Stomach (tissue), 9 donors: ENCODE measurements around the gene OTOS. TPM values are rescaled to one million over a fixed set of nuclear protein-coding genes. Genes with fewer than 3 reads are reported as not detected.

Experiments
- DNase-seq, 2 donors: peaks; one replicate each; pipeline versions ENCODE4 v3.0.0 to v3.0.0-alpha.2; 2013 to 2019
- H3K27ac ChIP-seq, 5 donors: fragments of 200-600 bp in 4 of 5; sonication (generic) in 4 of 5; one replicate each; pipeline ENCODE4 v1.5.1; 2013 to 2019; ENCODE audit warnings: mild to moderate bottlenecking in 1 of 5, moderate library complexity in 1 of 5
- H3K27me3 ChIP-seq, 3 donors: fragments of 200-600 bp; sonication (generic); one replicate each; pipeline ENCODE4 v1.5.1; 2017 to 2019; ENCODE audit warnings: mixed run types in 1 of 3
- H3K36me3 ChIP-seq, 4 donors: fragments of 200-600 bp; sonication (generic); 1 replicate in 3 of 4; 2 replicates in 1 of 4; pipeline ENCODE4 v1.5.1; 2016 to 2019
- H3K4me1 ChIP-seq, 4 donors: fragments of 200-600 bp; sonication (generic); one replicate each; pipeline ENCODE4 v1.5.1; 2016 to 2019
- H3K4me3 ChIP-seq, 4 donors: fragments of 200-600 bp; sonication (generic) in 3 of 4; one replicate each; pipeline ENCODE4 v1.5.1; 2016 to 2019; ENCODE audit warnings: mild to moderate bottlenecking in 1 of 4
- H3K9me3 ChIP-seq, 4 donors: fragments of 200-600 bp; sonication (generic); one replicate each; pipeline ENCODE4 v1.5.1; 2016 to 2019
- CTCF ChIP-seq, 7 experiments: fragments of 450-650 bp in 4 of 7; fragments of 200-600 bp in 3 of 7; sonication (generic) in 3 of 7; IDR thresholded peaks; one replicate each; pipeline ENCODE4 v1.5.1; 2016 to 2019; ENCODE audit warnings: antibody characterized with exemption in 7 of 7, control low read depth in 2 of 7, mild to moderate bottlenecking in 1 of 7
- EP300 ChIP-seq: sonication (generic); formaldehyde crosslinking; IDR thresholded peaks from one replicate; pipeline ENCODE4 v1.6.1; 2017; ENCODE audit warnings: antibody characterized with exemption
- POLR2A ChIP-seq, 4 donors: fragments of 450-650 bp; IDR thresholded peaks; one replicate each; pipeline ENCODE4 v1.6.1; 2016; ENCODE audit warnings: antibody characterized with exemption in 4 of 4, control low read depth in 2 of 4, mild to moderate bottlenecking in 1 of 4, moderate library complexity in 1 of 4
- POLR2AphosphoS5 ChIP-seq, 3 donors: sonication (generic); formaldehyde crosslinking; IDR thresholded peaks; one replicate each; pipeline ENCODE4 v1.6.1; 2016; ENCODE audit warnings: antibody characterized with exemption in 3 of 3
- WGBS, 5 donors: extraction: QIAGEN DNeasy Blood & Tissue Kit in 3 of 5; methylation state at CpG; one replicate each; pipeline versions ENCODE4 v1.1.5 to v1.1.7; 2013 to 2018; 5-methylcytosine and 5-hydroxymethylcytosine counted together
- intact Hi-C: fragments of 100-400 bp; cut with DNase I; formaldehyde crosslinking; loops from one replicate; pipeline ENCODE4 v1.15.1; 2023; ENCODE audit warnings: low total_unique reads
- polyA plus RNA-seq, 3 donors: library from polyadenylated mRNA; stranded (reverse); fragments of 200-250 nt; gene quantifications; one replicate each; pipeline ENCODE4 v1.2.3, GENCODE V29; 2013
- total RNA-seq, 5 donors: library from RNA; depleted of rRNA; stranded (reverse); fragments of >200 nt; gene quantifications; one replicate each; pipeline versions ENCODE4 v1.1.0 to v1.2.3, GENCODE V29; 2014 to 2016
- donor health status: healthy with polysubstance abuse.
- donor health status: Bipolar disorder and iron deficiency.
- donor health status: healthy.

Gene OTOS
- total and polyA plus RNA-seq, 8 donors: not detected

- Histone ChIP-seq H3K36me3 (no peaks in the 10 kb centered on the region), H3K9me3 (no peaks in the 10 kb centered on the region), H3K4me1 (no peaks in the 10 kb centered on the region), H3K27me3 (peaks cover 0 to 38% (median 7%) of the 10 kb centered on the region in 3 donors), H3K4me3 (no peak overlapping the region), H3K27ac (no peak overlapping the region)
- WGBS, 5 donors: 77 to 87% (median 85%) methylated on average over 8 to 21 of the region's 21 CpGs
- DNase-seq: no peak
- TF ChIP-seq CTCF (IDR thresholded peaks at IDR 0.05) (no peak), EP300 (no peak)
- intact Hi-C loops: no loop called here
Measured at GRCh38 chr2:240161087-240161750, 20.8 kb upstream of the OTOS start.

GRCh38 chr2:240160291-240161086 is 20.0 kb upstream of the OTOS start:
- H3K27ac ChIP-seq: no peak overlapping the region
- H3K36me3 ChIP-seq: no peaks in the 10 kb centered on the region
- no peaks in the 10 kb centered on the region for H3K4me1 ChIP-seq
- no peak overlapping the region for H3K4me3 ChIP-seq
- H3K27me3 ChIP-seq: peaks cover 0 to 35% (median under 1%) of the 10 kb centered on the region in 3 donors
- intact Hi-C loops: no loop called here
- 72 to 87% (median 81%) methylated on average over 9 to 18 of the region's 18 CpGs for WGBS, 5 donors
- H3K9me3 ChIP-seq: no peaks in the 10 kb centered on the region
- TF ChIP-seq CTCF (IDR thresholded peaks at IDR 0.05) (no peak), POLR2A (IDR thresholded peaks at IDR 0.05) (no peak), POLR2AphosphoS5 (IDR thresholded peaks at IDR 0.05) (no peak), EP300 (no peak)
- DNase-seq: no peak

- DNase-seq: no peak
- TF ChIP-seq EP300: no peak
- TF ChIP-seq POLR2AphosphoS5 (IDR thresholded peaks at IDR 0.05): no peak
- TF ChIP-seq CTCF (IDR thresholded peaks at IDR 0.05): no peak
- no peak for TF ChIP-seq POLR2A (IDR thresholded peaks at IDR 0.05)
- intact Hi-C loops: no loop called here
- H3K4me1 ChIP-seq: no peaks in the 10 kb centered on the region
- WGBS, 5 donors: 77 to 86% (median 84%) methylated on average over 21 of the region's 21 CpGs
- H3K9me3 ChIP-seq: no peaks in the 10 kb centered on the region
- no peak overlapping the region for H3K4me3 ChIP-seq
- H3K36me3 ChIP-seq: no peaks in the 10 kb centered on the region
- H3K27me3 ChIP-seq: peaks cover 0 to 38% (median 0%) of the 10 kb centered on the region in 3 donors
- no peak overlapping the region for H3K27ac ChIP-seq
Measured at GRCh38 chr2:240159251-240159839, 18.9 kb upstream of the OTOS start.

GRCh38 chr2:240157147-240157470 is 16.7 kb upstream of the OTOS start:
- Histone ChIP-seq H3K9me3 (no peaks in the 10 kb centered on the region), H3K27me3 (peaks cover 0 to 35% (median 0%) of the 10 kb centered on the region in 3 donors), H3K36me3 (no peaks in the 10 kb centered on the region), H3K27ac (no peak overlapping the region), H3K4me1 (no peaks in the 10 kb centered on the region), H3K4me3 (no peak overlapping the region)
- TF ChIP-seq EP300 (no peak), CTCF (IDR thresholded peaks at IDR 0.05) (no peak), POLR2AphosphoS5 (IDR thresholded peaks at IDR 0.05) (no peak), POLR2A (IDR thresholded peaks at IDR 0.05) (no peak)
- intact Hi-C loops: no loop called here
- WGBS, 5 donors: 80 to 93% (median 86%) methylated on average over 5 of the region's 5 CpGs
- no peak for DNase-seq
